ENCODE data around the gene PCSK6. TPM values are rescaled to one million over a fixed set of nuclear protein-coding genes. Genes with fewer than 3 reads are reported as not detected.

Gene PCSK6
- total RNA-seq, 1 experiment from 2014 or later: 3.7 TPM

GRCh38 chr15:101437209-101437608 lies 52.3 kb downstream of the PCSK6 start:
- Histone ChIP-seq H3K4me2 (ENCODE audit: low read length) (no peak overlapping the region), H3K9ac (ENCODE audit: low read length) (no peak overlapping the region), H3K27ac (ENCODE audit: low read length) (no peak overlapping the region), H3F3A (ENCODE audit: low read length, unreplicated experiment) (no peaks in the 10 kb centered on the region), H3K4me1 (ENCODE audit: insufficient read depth, low read length) (peaks cover 10% of the 10 kb centered on the region; the same call in 1 of the 2 replicates), H3K9me2 (replicated peaks; ENCODE audit: low read length) (no peaks in the 10 kb centered on the region), H4K20me1 (ENCODE audit: low read length) (no peaks in the 10 kb centered on the region), H3K4me3 (ENCODE audit: low read length) (no peak overlapping the region), H3K79me2 (ENCODE audit: low read length) (no peaks in the 10 kb centered on the region), H2AFZ (ENCODE audit: low read length) (no peak overlapping the region), H3K36me3 (ENCODE audit: low read depth, low read length) (no peaks in the 10 kb centered on the region), H3K9me3 (ENCODE audit: low read length) (no peaks in the 10 kb centered on the region), H3K27me3 (ENCODE audit: low read length) (peaks cover 42% of the 10 kb centered on the region)
- no peak for ATAC-seq
- POLR2A ChIA-PET (ENCODE audit: unreplicated experiment): no interaction called here
- TF ChIP-seq EZH2phosphoT487 (IDR thresholded peaks at IDR 0.05; ENCODE audit: borderline replicate concordance, low read length): no peak
- TF ChIP-seq EZH2 (IDR thresholded peaks at IDR 0.05; ENCODE audit: low read length, unreplicated experiment): no peak
- TF ChIP-seq, protein P1, sequence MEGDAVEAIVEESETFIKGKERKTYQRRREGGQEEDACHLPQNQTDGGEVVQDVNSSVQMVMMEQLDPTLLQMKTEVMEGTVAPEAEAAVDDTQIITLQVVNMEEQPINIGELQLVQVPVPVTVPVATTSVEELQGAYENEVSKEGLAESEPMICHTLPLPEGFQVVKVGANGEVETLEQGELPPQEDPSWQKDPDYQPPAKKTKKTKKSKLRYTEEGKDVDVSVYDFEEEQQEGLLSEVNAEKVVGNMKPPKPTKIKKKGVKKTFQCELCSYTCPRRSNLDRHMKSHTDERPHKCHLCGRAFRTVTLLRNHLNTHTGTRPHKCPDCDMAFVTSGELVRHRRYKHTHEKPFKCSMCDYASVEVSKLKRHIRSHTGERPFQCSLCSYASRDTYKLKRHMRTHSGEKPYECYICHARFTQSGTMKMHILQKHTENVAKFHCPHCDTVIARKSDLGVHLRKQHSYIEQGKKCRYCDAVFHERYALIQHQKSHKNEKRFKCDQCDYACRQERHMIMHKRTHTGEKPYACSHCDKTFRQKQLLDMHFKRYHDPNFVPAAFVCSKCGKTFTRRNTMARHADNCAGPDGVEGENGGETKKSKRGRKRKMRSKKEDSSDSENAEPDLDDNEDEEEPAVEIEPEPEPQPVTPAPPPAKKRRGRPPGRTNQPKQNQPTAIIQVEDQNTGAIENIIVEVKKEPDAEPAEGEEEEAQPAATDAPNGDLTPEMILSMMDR (conservative IDR thresholded peaks at IDR 0.05; ENCODE audit: low read depth, low read length): no peak
- intact Hi-C loops (cut with micrococcal nuclease): no loop called here
- BruUV-seq (replicated peaks): no TSS peak
- CTCF ChIA-PET: no interaction called here
- no peak for DNase-seq

DNA sequence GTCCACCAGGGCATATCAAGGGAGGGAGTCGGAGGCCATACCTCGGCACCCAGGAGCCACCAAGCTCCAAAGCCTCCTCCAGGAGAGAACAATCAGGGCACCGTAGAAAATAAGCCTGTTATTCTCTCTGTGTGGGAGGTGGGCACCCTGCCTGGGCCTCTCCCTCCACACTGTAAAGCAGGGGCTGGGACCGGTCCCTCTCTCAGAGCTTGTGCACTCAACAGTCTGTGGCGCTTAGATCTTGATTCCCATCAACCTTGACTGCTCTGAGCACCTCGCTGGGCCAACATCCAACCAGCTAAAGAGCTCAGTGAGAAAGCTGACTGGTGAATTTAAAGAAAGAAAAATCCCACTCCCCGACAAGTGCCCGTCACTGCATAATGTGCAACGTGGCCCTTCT lies 53.0 kb downstream of the PCSK6 start:
- ATAC-seq: no peak
- no peak for TF ChIP-seq EZH2 (IDR thresholded peaks at IDR 0.05; ENCODE audit: low read length, unreplicated experiment)
- no peak for TF ChIP-seq EZH2phosphoT487 (IDR thresholded peaks at IDR 0.05; ENCODE audit: borderline replicate concordance, low read length)
- TF ChIP-seq, protein P1 (conservative IDR thresholded peaks at IDR 0.05; ENCODE audit: low read depth, low read length): no peak
- intact Hi-C loops (cut with micrococcal nuclease): no loop called here
- Histone ChIP-seq H3F3A (ENCODE audit: low read length, unreplicated experiment) (no peaks in the 10 kb centered on the region), H3K27me3 (ENCODE audit: low read length) (peaks cover 42% of the 10 kb centered on the region), H3K9me2 (replicated peaks; ENCODE audit: low read length) (no peaks in the 10 kb centered on the region), H3K4me2 (ENCODE audit: low read length) (no peak overlapping the region), H3K27ac (ENCODE audit: low read length) (no peak overlapping the region), H3K36me3 (ENCODE audit: low read depth, low read length) (no peaks in the 10 kb centered on the region), H2AFZ (ENCODE audit: low read length) (no peak overlapping the region), H3K9ac (ENCODE audit: low read length) (no peak overlapping the region), H3K9me3 (ENCODE audit: low read length) (no peaks in the 10 kb centered on the region), H4K20me1 (ENCODE audit: low read length) (no peaks in the 10 kb centered on the region), H3K4me3 (ENCODE audit: low read length) (no peak overlapping the region), H3K4me1 (ENCODE audit: insufficient read depth, low read length) (peaks cover 10% of the 10 kb centered on the region; the same call in 1 of the 2 replicates), H3K79me2 (ENCODE audit: low read length) (no peaks in the 10 kb centered on the region)
- no TSS peak for BruUV-seq (replicated peaks)
- CTCF ChIA-PET: no interaction called here
- POLR2A ChIA-PET (ENCODE audit: unreplicated experiment): no interaction called here
- no peak for DNase-seq

- ChIA-PET POLR2A (ENCODE audit: unreplicated experiment) (no interaction called here), CTCF (no interaction called here)
- ATAC-seq (no peak), DNase-seq (no peak)
- TF ChIP-seq EZH2 (IDR thresholded peaks at IDR 0.05; ENCODE audit: low read length, unreplicated experiment): no peak
- TF ChIP-seq EZH2phosphoT487 (IDR thresholded peaks at IDR 0.05; ENCODE audit: borderline replicate concordance, low read length): no peak
- TF ChIP-seq, protein P1 (conservative IDR thresholded peaks at IDR 0.05; ENCODE audit: low read depth, low read length): no peak
- no peaks in the 10 kb centered on the region for H3K79me2 ChIP-seq (ENCODE audit: low read length)
- H3K27me3 ChIP-seq (ENCODE audit: low read length): peaks cover 37% of the 10 kb centered on the region
- no peaks in the 10 kb centered on the region for H3F3A ChIP-seq (ENCODE audit: low read length, unreplicated experiment)
- H3K9me2 ChIP-seq (replicated peaks; ENCODE audit: low read length): no peaks in the 10 kb centered on the region
- H3K4me2 ChIP-seq (ENCODE audit: low read length): no peak overlapping the region
- H4K20me1 ChIP-seq (ENCODE audit: low read length): no peaks in the 10 kb centered on the region
- peaks cover 10% of the 10 kb centered on the region; the same call in 1 of the 2 replicates for H3K4me1 ChIP-seq (ENCODE audit: insufficient read depth, low read length)
- H3K36me3 ChIP-seq (ENCODE audit: low read depth, low read length): no peaks in the 10 kb centered on the region
- H3K27ac ChIP-seq (ENCODE audit: low read length): no peak overlapping the region
- H2AFZ ChIP-seq (ENCODE audit: low read length): no peak overlapping the region
- intact Hi-C loops (cut with micrococcal nuclease): no loop called here
- H3K9ac ChIP-seq (ENCODE audit: low read length): no peak overlapping the region
- H3K9me3 ChIP-seq (ENCODE audit: low read length): no peaks in the 10 kb centered on the region
- no TSS peak for BruUV-seq (replicated peaks)
- H3K4me3 ChIP-seq (ENCODE audit: low read length): no peak overlapping the region
Measured at GRCh38 chr15:101435761-101436160, 53.7 kb downstream of the PCSK6 start.

All from PC-3 (cell line).